D721Med (cell line): Measurements from ENCODE around the gene CENPX.

Experiments
- DNase-seq: peaks from one replicate; pipeline ENCODE4 v3.0.0; 2011; ENCODE audit warnings: low spot score; ENCODE audit not compliant: insufficient read length
- FAIRE-seq: peaks from 2 replicates; lab custom pipeline; 2011; peaks lifted over from hg19 to GRCh38; lab: Jason Lieb, UNC
- TF ChIP-seq, protein P1 (sequence below): IDR thresholded peaks from 2 replicates; pipeline ENCODE4 v1.5.1; 2012; ENCODE audit warnings: mild to moderate bottlenecking, control low read depth; ENCODE audit not compliant: insufficient read depth; ENCODE audit errors: missing control alignments

Gene CENPX

DNA sequence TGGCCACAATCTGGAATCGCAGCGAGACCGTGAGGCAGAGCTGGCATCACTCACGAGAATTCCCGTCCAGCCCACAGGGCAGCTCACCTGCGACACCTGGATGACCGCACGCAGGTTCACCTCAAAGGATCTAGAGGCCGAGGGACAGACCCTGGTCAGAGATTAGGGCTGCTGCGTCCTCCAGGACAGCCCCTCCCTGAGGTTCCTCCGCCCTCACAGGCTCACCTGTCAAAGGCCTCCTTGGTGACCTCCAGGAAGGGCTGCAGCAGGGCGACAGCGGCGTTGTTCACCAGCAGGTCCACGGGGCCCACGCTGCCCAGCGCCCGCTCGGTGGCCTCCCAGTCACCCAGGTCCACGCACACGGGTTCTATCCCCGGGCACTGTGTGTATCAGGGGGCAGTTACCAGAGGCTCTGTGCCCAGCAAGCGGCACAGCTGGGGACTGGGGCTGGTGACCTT lies 14.0 kb upstream of the CENPX start:
- DNase-seq (no peak), FAIRE-seq (no peak)
- TF ChIP-seq, protein P1, sequence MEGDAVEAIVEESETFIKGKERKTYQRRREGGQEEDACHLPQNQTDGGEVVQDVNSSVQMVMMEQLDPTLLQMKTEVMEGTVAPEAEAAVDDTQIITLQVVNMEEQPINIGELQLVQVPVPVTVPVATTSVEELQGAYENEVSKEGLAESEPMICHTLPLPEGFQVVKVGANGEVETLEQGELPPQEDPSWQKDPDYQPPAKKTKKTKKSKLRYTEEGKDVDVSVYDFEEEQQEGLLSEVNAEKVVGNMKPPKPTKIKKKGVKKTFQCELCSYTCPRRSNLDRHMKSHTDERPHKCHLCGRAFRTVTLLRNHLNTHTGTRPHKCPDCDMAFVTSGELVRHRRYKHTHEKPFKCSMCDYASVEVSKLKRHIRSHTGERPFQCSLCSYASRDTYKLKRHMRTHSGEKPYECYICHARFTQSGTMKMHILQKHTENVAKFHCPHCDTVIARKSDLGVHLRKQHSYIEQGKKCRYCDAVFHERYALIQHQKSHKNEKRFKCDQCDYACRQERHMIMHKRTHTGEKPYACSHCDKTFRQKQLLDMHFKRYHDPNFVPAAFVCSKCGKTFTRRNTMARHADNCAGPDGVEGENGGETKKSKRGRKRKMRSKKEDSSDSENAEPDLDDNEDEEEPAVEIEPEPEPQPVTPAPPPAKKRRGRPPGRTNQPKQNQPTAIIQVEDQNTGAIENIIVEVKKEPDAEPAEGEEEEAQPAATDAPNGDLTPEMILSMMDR, result no peak

DNA sequence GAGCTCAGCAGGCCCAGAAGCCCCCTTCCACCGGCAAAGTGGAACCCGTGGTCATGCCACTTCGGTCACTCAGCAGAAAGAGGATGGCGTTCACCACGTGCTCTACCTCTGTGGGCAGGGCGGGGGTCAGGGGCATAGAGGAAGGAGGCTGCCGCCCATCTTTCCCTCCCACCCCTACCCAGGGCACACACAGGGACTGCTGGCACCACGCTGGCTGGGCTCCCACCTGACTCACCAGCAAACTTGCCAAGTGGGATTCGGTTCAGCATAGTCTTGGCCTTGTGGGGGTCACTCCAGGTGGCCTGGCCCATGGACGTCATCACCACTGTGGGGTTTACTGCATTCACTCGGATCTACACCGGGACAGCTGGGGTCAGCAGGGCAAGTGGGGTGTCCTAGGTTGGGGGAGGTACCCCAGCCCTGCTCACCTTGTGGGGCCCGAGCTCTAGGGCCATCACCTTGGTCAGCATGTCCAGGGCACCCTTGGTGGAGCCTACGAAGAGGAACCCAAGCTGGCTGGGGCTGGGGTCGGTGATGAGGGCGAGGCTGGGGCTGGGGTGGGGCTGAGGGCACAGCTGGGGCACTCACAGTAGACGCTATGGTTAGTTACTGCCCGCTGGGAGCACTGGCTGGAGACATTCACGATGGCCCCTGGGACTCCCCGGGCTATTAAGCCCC lies 13.4 kb upstream of the CENPX start:
- TF ChIP-seq, protein P1, result no peak

DNA sequence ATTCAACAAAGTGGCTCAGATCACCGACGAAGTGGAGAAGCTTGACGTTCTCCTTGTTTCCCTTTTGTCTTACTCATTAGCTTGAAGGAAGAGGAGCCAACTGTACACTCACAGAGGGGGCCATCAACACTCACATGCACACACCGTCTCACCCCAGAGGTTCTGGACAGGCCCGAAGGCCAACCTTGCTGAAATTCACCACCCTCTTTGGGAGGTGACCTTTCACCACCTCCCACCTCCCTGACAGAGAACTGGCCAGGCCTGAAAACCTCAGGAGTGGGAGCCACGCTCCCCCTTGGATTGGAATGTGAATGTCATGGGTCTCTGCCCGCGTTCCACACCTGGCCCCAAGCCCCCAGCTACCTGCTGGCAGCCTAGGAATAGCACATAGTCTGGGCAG lies 12.8 kb upstream of the CENPX start:
- TF ChIP-seq, protein P1, result no peak
- FAIRE-seq (no peak), DNase-seq (no peak)

More for the DNA sequence above, 13.4 kb upstream of the CENPX start:
- no peak for FAIRE-seq
- DNase-seq, result no peak

DNA sequence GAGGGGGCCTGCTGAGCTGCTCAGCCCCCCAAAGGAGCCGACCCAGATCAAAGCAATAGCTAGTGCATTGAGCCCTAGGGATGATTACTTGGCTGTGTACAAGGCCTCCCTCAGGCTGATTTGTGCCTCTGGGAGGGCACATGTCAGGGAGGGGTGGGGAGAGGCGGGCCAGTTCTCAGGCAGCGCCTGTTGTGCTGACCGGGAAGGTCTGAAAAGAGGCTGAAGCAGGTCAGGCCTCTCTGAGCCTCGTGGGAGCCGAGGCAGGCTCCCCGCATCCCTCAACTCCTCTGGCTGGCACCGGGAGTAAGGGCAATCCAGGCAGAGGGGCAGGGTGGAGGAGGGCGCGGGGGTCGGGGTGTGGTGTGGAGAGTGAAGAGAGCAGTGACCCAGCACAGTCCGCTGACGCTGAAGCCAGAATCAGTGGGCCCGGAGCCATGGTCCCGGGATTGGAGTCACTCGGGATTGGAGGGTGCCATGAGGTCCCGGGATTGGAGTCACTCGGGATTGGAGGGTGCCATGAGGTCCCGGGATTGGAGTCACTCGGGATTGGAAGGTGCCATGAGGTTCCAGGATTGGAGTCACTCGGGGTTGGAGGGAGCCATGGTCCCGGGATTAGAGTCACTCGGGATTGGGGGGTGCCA lies 11.8 kb upstream of the CENPX start:
- no peak for FAIRE-seq

DNA sequence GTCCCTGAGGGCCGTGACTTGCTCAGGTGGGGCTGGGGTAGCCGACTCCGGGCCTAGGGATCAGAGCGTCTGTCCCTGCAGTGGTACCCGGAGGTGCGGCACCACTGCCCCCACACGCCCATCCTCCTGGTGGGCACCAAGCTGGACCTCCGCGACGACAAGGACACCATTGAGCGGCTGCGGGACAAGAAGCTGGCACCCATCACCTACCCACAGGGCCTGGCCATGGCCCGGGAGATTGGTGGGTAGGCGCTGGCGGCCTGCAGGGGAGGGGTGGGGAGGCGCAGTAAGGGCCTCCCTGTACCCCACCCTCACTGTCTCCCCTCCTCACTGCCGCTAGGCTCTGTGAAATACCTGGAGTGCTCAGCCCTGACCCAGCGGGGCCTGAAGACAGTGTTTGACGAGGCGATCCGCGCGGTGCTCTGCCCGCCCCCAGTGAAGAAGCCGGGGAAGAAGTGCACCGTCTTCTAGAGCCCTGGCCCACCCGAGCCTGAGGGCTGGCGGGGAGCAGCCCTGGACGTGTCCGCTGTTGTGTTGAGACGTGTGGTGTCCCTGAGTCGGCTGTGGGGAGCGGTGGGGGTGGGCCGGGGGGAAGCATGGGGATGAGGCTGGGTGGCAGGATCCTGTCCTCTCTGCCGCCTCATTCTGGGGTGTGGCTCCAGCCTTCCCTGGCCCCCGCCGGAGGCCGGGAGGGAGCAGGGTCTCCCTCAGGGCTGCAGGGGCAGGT lies 10.8 kb upstream of the CENPX start:
- no peak for DNase-seq
- TF ChIP-seq, protein P1, result no peak
- FAIRE-seq, result no peak

More for the DNA sequence above, 11.8 kb upstream of the CENPX start:
- no peak for DNase-seq
- TF ChIP-seq, protein P1, result no peak

DNA sequence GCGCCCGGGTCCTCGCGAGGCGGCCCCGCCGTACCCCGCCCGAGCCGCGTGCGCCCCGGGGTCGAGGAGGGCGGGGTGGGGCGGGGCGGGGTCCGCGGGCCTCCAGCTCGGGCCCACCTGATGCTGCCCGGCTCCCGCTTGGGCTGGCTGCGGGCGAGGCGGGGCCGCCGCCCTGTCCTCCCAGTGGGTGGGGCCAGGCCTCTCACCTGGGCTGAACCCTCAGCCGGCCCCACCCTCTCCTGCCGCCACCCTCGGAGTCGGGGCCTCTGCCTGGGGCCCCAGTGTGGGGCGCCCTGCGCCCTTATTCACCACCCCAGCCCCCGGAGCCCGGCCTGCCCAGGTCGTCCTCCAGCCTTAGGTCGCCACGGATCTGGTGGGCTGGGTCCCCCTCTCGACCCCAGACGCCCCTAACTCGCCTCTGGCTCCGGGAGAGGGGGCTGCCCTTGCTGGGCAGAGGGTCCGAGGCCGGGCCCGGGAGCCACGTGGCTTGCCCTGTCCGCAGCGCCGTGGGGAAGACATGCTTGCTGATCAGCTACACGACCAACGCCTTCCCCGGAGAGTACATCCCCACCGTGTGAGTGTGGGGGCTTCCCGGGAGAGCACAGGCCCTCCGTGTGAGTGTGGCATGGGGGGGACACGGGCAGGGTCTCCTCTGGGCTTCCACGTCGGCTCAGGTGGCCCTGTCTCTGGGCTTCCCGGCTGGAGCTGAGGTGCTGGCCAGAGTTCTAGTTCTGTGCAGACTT lies 9.4 kb upstream of the CENPX start:
- peak; percentile 56 for DNase-seq
- FAIRE-seq, result no peak
- TF ChIP-seq, protein P1, result no peak
